BE2C (cell line): ENCODE measurements around the gene EMD.
"Not testable (repeated sequence)": the region's sequence is repeated elsewhere in the genome, so short reads cannot be mapped to it uniquely, and the experiment has no call there.

Experiments used
- DNase-seq: peaks from one replicate; pipeline ENCODE4 v3.0.0-alpha.2; 2020
- H3K27me3 ChIP-seq: fragments of 250-450 bp; sonication (Bioruptor Pico); 2 replicates; pipeline ENCODE4 v1.5.1; 2020; ENCODE audit warnings: mild to moderate bottlenecking
- H3K36me3 ChIP-seq: fragments of 250-450 bp; sonication (Bioruptor Pico); 2 replicates; pipeline ENCODE4 v1.5.1; 2020; ENCODE audit warnings: mild to moderate bottlenecking
- H3K4me1 ChIP-seq: fragments of 250-450 bp; sonication (Bioruptor Pico); 2 replicates; pipeline ENCODE4 v1.5.1; 2020
- H3K4me3 ChIP-seq: 2 replicates; pipeline ENCODE4 v1.5.1; 2011; ENCODE audit warnings: low read depth, low read length
- H3K9me3 ChIP-seq: fragments of 250-450 bp; sonication (Bioruptor Pico); 2 replicates; pipeline ENCODE4 v1.5.1; 2020
- TF ChIP-seq, protein P1 (sequence below): IDR thresholded peaks from 2 replicates; pipeline ENCODE4 v1.5.1; 2012; ENCODE audit warnings: mild to moderate bottlenecking, low read depth, low read length

The EMD gene

GRCh38 chrX:154380153-154380552 is 1.1 kb downstream of the EMD start:
- Histone ChIP-seq H3K36me3 (peaks cover 3% of the 10 kb centered on the region; the same call in 1 of the 2 replicates), H3K4me3 (peak overlapping the region; percentile 80), H3K27me3 (no peaks in the 10 kb centered on the region), H3K4me1 (no peaks in the 10 kb centered on the region), H3K9me3 (no peaks in the 10 kb centered on the region)
- TF ChIP-seq, protein P1, sequence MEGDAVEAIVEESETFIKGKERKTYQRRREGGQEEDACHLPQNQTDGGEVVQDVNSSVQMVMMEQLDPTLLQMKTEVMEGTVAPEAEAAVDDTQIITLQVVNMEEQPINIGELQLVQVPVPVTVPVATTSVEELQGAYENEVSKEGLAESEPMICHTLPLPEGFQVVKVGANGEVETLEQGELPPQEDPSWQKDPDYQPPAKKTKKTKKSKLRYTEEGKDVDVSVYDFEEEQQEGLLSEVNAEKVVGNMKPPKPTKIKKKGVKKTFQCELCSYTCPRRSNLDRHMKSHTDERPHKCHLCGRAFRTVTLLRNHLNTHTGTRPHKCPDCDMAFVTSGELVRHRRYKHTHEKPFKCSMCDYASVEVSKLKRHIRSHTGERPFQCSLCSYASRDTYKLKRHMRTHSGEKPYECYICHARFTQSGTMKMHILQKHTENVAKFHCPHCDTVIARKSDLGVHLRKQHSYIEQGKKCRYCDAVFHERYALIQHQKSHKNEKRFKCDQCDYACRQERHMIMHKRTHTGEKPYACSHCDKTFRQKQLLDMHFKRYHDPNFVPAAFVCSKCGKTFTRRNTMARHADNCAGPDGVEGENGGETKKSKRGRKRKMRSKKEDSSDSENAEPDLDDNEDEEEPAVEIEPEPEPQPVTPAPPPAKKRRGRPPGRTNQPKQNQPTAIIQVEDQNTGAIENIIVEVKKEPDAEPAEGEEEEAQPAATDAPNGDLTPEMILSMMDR, result no peak
- DNase-seq, result no peak

DNA sequence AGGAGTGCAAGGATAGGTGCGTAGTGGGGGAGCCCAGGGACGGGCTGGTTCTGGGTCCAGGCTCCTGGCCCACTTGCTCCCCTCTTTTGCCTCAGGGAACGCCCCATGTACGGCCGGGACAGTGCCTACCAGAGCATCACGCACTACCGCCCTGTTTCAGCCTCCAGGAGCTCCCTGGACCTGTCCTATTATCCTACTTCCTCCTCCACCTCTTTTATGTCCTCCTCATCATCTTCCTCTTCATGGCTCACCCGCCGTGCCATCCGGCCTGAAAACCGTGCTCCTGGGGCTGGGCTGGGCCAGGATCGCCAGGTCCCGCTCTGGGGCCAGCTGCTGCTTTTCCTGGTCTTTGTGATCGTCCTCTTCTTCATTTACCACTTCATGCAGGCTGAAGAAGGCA is 1.7 kb downstream of the EMD start:
- DNase-seq, result no peak
- Histone ChIP-seq H3K9me3 (no peaks in the 10 kb centered on the region), H3K36me3 (peaks cover 3% of the 10 kb centered on the region; the same call in 1 of the 2 replicates), H3K4me1 (no peaks in the 10 kb centered on the region), H3K4me3 (no peak overlapping the region), H3K27me3 (no peaks in the 10 kb centered on the region)
- TF ChIP-seq, protein P1, result no peak

DNA sequence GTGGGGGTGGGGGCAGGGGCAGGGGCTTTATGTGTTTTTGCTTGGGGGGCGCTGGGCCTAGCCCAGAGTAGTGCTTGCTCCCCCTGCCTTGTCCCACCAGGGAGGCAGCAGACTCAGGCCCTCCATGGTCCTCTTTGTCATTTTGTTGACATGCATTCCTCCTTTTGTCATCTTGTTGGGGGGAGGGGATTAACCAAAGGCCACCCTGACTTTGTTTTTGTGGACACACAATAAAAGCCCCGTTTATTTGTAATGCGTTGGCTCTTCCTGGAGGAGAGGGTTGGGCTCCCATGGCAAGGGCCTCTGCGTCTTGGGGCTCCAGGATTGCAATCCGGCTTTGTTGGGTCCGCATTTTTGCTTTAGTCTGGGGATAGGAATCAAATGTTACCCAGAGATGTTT is 2.2 kb downstream of the EMD start:
- TF ChIP-seq, protein P1, result no peak
- H3K4me3 ChIP-seq, result no peak overlapping the region
- no peaks in the 10 kb centered on the region for H3K9me3 ChIP-seq
- no peaks in the 10 kb centered on the region for H3K4me1 ChIP-seq
- peaks cover 3% of the 10 kb centered on the region; the same call in 1 of the 2 replicates for H3K36me3 ChIP-seq
- no peak for DNase-seq
- H3K27me3 ChIP-seq, result no peaks in the 10 kb centered on the region

GRCh38 chrX:154382483-154383069 is 3.5 kb downstream of the EMD start:
- Histone ChIP-seq H3K9me3 (no peaks in the 10 kb centered on the region), H3K27me3 (no peaks in the 10 kb centered on the region), H3K36me3 (peaks cover 3% of the 10 kb centered on the region; the same call in 1 of the 2 replicates), H3K4me3 (no peak overlapping the region), H3K4me1 (no peaks in the 10 kb centered on the region)
- TF ChIP-seq, protein P1, result no peak
- no peak for DNase-seq

DNA sequence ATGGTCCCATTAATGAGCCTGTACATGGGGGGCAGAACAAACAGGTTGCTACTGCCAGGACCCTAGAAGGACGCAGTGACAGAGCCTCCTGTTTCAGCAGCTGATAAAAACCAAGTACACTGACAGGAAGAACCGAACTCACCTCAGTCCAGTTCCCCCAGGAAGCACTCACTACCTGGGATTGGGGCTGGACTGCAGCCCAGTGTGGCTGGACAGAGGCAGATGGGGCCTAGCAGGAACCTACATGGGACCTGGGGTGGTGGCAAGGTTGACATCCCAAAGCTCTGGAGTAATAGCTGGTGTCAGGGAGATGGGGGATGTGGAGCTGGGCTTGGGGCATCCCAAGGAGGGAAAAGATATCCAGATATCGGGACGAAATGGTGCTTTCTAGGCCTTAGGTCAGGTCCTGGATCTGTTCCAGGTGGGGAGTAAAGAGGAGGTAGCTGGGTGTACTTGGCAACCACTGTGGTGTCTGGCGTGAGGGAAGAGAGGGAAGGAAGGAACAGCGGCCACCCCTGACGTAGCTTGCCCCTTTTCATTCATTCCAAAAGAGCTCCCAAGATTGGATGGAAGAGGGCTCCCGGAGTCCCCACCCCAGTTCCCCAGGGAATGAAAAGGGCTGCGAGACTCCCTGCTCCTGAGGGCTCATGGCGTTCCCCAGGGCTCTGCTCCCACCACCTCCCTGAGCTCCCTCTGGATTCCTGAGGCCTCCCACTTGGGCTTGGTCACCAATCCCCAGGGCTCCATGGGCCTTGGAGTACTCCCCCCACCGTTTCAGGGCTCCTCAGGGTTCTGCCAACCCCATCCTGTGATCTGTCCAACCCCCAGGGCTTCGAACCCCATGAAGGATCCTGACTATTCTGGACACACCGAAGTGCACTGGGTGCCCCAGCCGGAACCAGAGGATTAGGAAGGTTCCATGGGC is 4.5 kb downstream of the EMD start:
- H3K4me3 ChIP-seq, result no peak overlapping the region
- no peaks in the 10 kb centered on the region for H3K27me3 ChIP-seq
- peaks cover 3% of the 10 kb centered on the region; the same call in 1 of the 2 replicates for H3K36me3 ChIP-seq
- TF ChIP-seq, protein P1, result no peak
- no peaks in the 10 kb centered on the region for H3K9me3 ChIP-seq
- no peak for DNase-seq
- H3K4me1 ChIP-seq, result no peaks in the 10 kb centered on the region

- Histone ChIP-seq H3K9me3 (no peaks in the 10 kb centered on the region), H3K4me3 (no peak overlapping the region), H3K27me3 (no peaks in the 10 kb centered on the region), H3K36me3 (peaks cover 3% of the 10 kb centered on the region; the same call in 1 of the 2 replicates), H3K4me1 (no peaks in the 10 kb centered on the region)
- TF ChIP-seq, protein P1, result peak; percentile 20; the same call in 1 of the 2 replicates
- no peak for DNase-seq
Measured at GRCh38 chrX:154384284-154384892, 5.3 kb downstream of the EMD start.

GRCh38 chrX:154388094-154388493 is 9.0 kb downstream of the EMD start:
- not testable (repeated sequence) for H3K9me3 ChIP-seq, DNase-seq, H3K36me3 ChIP-seq, H3K4me1 ChIP-seq, H3K27me3 ChIP-seq, H3K4me3 ChIP-seq

- not testable (repeated sequence) for H3K4me3 ChIP-seq, H3K27me3 ChIP-seq, H3K4me1 ChIP-seq, H3K9me3 ChIP-seq, H3K36me3 ChIP-seq, DNase-seq
Measured at GRCh38 chrX:154388649-154389048, 9.6 kb downstream of the EMD start.
